MM.1S (cell line): ENCODE measurements around the gene DGAT2.

Source experiments
- CTCF ChIP-seq: fragments of 300-600 bp; sonication (generic); IDR thresholded peaks from 2 replicates; pipeline ENCODE4 v1.5.1; 2016; ENCODE audit warnings: antibody characterized with exemption, low read length, mixed read lengths
- EZH2 ChIP-seq: fragments of 300-600 bp; sonication (generic); optimal IDR thresholded peaks from 2 replicates; pipeline ENCODE3; 2017; ENCODE audit warnings: low read depth, mild to moderate bottlenecking, antibody characterized with exemption, low read length, mixed read lengths

DNA sequence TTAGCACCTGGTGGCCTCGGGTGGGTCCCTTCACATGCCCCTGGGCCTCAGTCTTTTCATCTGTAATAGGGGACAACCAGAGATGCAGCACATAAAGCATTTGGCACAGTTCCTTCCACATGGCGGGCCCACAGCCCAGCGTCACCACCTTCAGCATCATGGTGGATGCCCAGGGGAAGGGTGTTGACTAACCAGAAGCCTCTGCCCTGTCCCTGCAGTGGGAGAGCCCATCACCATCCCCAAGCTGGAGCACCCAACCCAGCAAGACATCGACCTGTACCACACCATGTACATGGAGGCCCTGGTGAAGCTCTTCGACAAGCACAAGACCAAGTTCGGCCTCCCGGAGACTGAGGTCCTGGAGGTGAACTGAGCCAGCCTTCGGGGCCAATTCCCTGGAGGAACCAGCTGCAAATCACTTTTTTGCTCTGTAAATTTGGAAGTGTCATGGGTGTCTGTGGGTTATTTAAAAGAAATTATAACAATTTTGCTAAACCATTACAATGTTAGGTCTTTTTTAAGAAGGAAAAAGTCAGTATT is 31.6 kb downstream of the DGAT2 start:
- no peak for TF ChIP-seq EZH2
- TF ChIP-seq CTCF: no peak
